GM06990 (cell line): ENCODE measurements around the gene AGAP1.

ENCODE experiments used
- DNase-seq: peaks from one replicate; pipeline ENCODE4 v3.0.0-alpha.2; 2011; ENCODE audit not compliant: insufficient read length; ENCODE audit errors: extremely low read depth
- H3K27me3 ChIP-seq: replicated peaks from 2 replicates; pipeline ENCODE4 v1.6.0; 2011; ENCODE audit warnings: low read length; ENCODE audit not compliant: control insufficient read depth, insufficient read depth
- H3K36me3 ChIP-seq: 2 replicates; pipeline ENCODE4 v1.5.1; 2011; ENCODE audit warnings: low read length; ENCODE audit not compliant: control insufficient read depth, insufficient read depth
- H3K4me3 ChIP-seq: replicated peaks from 2 replicates; pipeline ENCODE4 v1.5.1; 2011; ENCODE audit warnings: low read depth, mild to moderate bottlenecking, control low read depth, low read length
- TF ChIP-seq, protein P1 (sequence below): IDR thresholded peaks from 2 replicates; pipeline ENCODE4 v1.5.1; 2011; ENCODE audit warnings: low read length, control low read depth, mild to moderate bottlenecking, inconsistent platforms; ENCODE audit not compliant: insufficient read depth, poor library complexity, severe bottlenecking

The AGAP1 gene

GRCh38 chr2:236045251-236046235 lies 551.7 kb downstream of the AGAP1 start:
- TF ChIP-seq, protein P1, sequence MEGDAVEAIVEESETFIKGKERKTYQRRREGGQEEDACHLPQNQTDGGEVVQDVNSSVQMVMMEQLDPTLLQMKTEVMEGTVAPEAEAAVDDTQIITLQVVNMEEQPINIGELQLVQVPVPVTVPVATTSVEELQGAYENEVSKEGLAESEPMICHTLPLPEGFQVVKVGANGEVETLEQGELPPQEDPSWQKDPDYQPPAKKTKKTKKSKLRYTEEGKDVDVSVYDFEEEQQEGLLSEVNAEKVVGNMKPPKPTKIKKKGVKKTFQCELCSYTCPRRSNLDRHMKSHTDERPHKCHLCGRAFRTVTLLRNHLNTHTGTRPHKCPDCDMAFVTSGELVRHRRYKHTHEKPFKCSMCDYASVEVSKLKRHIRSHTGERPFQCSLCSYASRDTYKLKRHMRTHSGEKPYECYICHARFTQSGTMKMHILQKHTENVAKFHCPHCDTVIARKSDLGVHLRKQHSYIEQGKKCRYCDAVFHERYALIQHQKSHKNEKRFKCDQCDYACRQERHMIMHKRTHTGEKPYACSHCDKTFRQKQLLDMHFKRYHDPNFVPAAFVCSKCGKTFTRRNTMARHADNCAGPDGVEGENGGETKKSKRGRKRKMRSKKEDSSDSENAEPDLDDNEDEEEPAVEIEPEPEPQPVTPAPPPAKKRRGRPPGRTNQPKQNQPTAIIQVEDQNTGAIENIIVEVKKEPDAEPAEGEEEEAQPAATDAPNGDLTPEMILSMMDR: no peak
- no peak for DNase-seq
- H3K27me3 ChIP-seq: no peaks in the 10 kb centered on the region; the same call in 1 of the 2 replicates
- no peaks in the 10 kb centered on the region for H3K36me3 ChIP-seq
- no peak overlapping the region for H3K4me3 ChIP-seq

DNA sequence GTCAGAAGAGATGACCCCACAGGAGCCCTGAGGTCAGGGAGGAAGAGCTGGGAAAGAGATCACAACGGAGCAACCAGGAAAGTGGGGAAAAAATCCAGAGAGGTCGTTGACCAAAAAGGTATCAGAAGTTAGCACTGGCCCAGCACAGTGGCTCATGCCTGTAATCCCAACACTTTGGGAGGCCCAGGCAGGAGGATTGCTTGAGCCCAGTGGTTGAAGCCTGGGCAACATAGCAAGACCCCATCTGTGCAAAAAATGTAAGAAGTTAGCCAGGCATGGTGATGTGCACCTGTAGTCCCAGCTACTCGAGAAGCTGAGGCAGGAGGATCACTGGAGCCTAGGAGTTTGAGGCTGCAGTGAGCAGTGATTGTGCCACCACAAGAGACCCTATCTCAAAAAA lies 552.9 kb downstream of the AGAP1 start:
- Histone ChIP-seq H3K4me3 (no peak overlapping the region), H3K36me3 (no peaks in the 10 kb centered on the region), H3K27me3 (no peaks in the 10 kb centered on the region; the same call in 1 of the 2 replicates)
- no peak for DNase-seq
- TF ChIP-seq, protein P1: no peak

DNA sequence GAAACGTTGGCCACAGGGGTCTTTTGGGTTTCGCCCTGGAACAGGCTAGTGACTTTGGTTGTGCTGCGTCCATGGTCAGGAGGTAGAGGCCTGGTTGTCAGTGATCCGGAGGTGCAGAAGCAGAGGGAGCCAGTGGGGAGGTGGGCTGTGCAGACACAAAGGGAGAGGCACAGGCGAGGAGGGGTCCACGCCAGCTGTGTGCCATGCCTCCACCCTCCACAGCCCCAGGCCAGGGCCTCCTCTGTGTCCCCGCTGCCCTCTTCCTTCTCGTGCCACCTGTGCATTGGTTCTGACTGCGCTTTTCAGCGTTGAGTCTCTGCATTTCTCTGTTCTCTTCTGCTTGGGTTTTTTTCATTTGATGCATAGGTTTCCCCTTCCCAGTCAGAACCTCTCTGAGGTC lies 553.3 kb downstream of the AGAP1 start:
- Histone ChIP-seq H3K4me3 (no peak overlapping the region), H3K36me3 (no peaks in the 10 kb centered on the region), H3K27me3 (no peaks in the 10 kb centered on the region; the same call in 1 of the 2 replicates)
- no peak for DNase-seq
- TF ChIP-seq, protein P1: no peak

DNA sequence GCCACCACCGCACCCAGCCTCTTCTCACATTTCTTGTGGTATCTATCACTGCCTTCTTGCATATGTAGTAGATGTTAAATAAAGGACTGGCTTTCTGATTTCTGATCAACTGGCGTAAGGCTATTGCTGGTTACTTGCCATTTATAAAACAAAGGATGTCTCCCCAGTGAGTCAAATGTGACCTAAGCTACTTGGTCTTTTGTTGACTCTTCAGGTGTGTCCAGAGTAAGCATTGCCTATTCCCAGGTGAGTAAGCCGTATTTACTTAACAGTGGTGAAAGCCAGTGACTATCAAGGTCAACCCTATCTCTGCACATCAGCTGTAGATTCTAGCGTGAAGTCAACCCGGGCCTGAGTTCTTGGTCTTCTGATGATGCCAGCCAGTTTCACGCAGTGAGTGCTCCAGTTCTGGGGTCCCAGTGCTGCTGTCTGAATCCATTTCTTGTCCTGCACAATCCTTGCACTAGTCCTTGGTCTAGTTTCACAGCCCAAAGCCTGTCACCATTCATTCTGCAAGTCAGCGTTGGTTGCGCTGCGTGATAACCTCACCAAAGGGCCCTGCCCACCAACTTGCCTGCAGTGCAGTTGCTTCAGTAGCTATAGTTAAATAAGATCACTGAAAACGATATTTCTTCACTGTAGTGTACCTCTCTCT lies 554.2 kb downstream of the AGAP1 start:
- TF ChIP-seq, protein P1: no peak
- no peak for DNase-seq
- Histone ChIP-seq H3K4me3 (no peak overlapping the region), H3K36me3 (no peaks in the 10 kb centered on the region), H3K27me3 (no peaks in the 10 kb centered on the region; the same call in 1 of the 2 replicates)

DNA sequence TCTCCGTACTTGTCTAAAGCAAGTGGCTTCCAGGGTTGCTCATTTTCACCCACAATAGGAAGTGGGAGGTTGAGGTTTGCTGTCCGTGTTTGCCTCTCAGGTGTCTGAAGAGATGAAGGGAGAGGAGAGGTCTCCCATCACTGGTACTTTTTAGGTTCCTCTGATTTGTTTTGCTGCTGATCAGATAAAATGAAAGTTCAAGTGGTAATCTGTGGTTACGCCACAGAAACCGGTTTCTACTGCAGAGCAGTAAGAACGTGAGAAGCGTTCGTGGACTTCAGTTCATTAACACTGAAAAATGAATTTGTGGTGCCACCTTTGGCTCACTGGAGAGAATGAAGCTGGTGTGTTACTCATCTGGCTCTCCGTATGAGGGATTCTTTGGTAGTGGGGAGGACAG lies 556.1 kb downstream of the AGAP1 start:
- Histone ChIP-seq H3K36me3 (no peaks in the 10 kb centered on the region), H3K27me3 (peaks cover 3% of the 10 kb centered on the region), H3K4me3 (no peak overlapping the region)
- no peak for DNase-seq
- TF ChIP-seq, protein P1: no peak
